ENCODE results near the gene FGFR1OP2.

FGFR1OP2 gene

GRCh38 chr12:27006797-27007467 lies 68.7 kb downstream of the FGFR1OP2 start:
- no peak for TF ChIP-seq CTCF (IDR thresholded peaks at IDR 0.05)

GRCh38 chr12:27008081-27008480 lies 69.8 kb downstream of the FGFR1OP2 start:
- no peak for TF ChIP-seq CTCF (IDR thresholded peaks at IDR 0.05)

- peak; percentile 35; the same call in 1 of the 2 replicates for TF ChIP-seq CTCF (IDR thresholded peaks at IDR 0.05)
Measured at GRCh38 chr12:27009881-27010301, 71.6 kb downstream of the FGFR1OP2 start.

- no peak for TF ChIP-seq CTCF (IDR thresholded peaks at IDR 0.05)
Measured at GRCh38 chr12:27012239-27012981, 74.1 kb downstream of the FGFR1OP2 start.

GRCh38 chr12:27012982-27013255 lies 74.6 kb downstream of the FGFR1OP2 start:
- no peak for TF ChIP-seq CTCF (IDR thresholded peaks at IDR 0.05)

- no peak for TF ChIP-seq CTCF (IDR thresholded peaks at IDR 0.05)
Measured at GRCh38 chr12:27013611-27014084, 75.4 kb downstream of the FGFR1OP2 start.

GRCh38 chr12:27014085-27014858 lies 76.0 kb downstream of the FGFR1OP2 start, which contains the start of gene TM7SF3:
Gene TM7SF3, minus strand, starts transcription at chr12:27014384. Its CDS starts 216 bp downstream, at chr12:27014168.
- TF ChIP-seq CTCF (IDR thresholded peaks at IDR 0.05), result peak; percentile 99
